Neural cell (in vitro differentiated cells): ENCODE measurements around the gene P2RY14.
"Not testable (repeated sequence)": the region's sequence is repeated elsewhere in the genome, so short reads cannot be mapped to it uniquely, and the experiment has no call there.

Experiments
- EP300 ChIP-seq: fragments of 450-650 bp; conservative IDR thresholded peaks from 2 replicates; pipeline ENCODE4 v1.6.1; 2014; ENCODE audit warnings: antibody characterized with exemption, mild to moderate bottlenecking, moderate library complexity; ENCODE audit not compliant: poor library complexity, severe bottlenecking
- EZH2 ChIP-seq: fragments of 200-600, 300-800 bp; shearing (Covaris generic), sonication (generic); IDR thresholded peaks from 2 replicates; pipeline ENCODE4 v1.6.1; 2014; ENCODE audit warnings: antibody characterized with exemption, low read length, borderline replicate concordance, mild to moderate bottlenecking; ENCODE audit not compliant: insufficient read depth, poor library complexity, severe bottlenecking
- MXI1 ChIP-seq: fragments of 450-650 bp; conservative IDR thresholded peaks from 2 replicates; pipeline ENCODE4 v1.6.1; 2014; ENCODE audit warnings: antibody characterized with exemption, mild to moderate bottlenecking; ENCODE audit not compliant: poor library complexity, severe bottlenecking
- POLR2AphosphoS5 ChIP-seq: IDR thresholded peaks from 2 replicates; pipeline ENCODE4 v1.6.1; 2012
- RAD21 ChIP-seq: fragments of 450-650 bp; conservative IDR thresholded peaks from 2 replicates; pipeline ENCODE4 v1.6.1; 2014; ENCODE audit warnings: antibody characterized with exemption, mild to moderate bottlenecking, moderate library complexity
- TAF1 ChIP-seq: IDR thresholded peaks from 2 replicates; pipeline ENCODE4 v1.6.1; 2012; ENCODE audit warnings: low read depth
- TF ChIP-seq, protein P1 (sequence below): fragments of 450-650 bp; IDR thresholded peaks from 2 replicates; pipeline ENCODE4 v1.5.1; 2014; ENCODE audit warnings: antibody characterized with exemption, mild to moderate bottlenecking, moderate library complexity; ENCODE audit not compliant: poor library complexity, severe bottlenecking
- TF ChIP-seq, protein P2 (sequence below): IDR thresholded peaks from 2 replicates; pipeline ENCODE4 v1.6.1; 2012; ENCODE audit warnings: borderline replicate concordance

DNA sequence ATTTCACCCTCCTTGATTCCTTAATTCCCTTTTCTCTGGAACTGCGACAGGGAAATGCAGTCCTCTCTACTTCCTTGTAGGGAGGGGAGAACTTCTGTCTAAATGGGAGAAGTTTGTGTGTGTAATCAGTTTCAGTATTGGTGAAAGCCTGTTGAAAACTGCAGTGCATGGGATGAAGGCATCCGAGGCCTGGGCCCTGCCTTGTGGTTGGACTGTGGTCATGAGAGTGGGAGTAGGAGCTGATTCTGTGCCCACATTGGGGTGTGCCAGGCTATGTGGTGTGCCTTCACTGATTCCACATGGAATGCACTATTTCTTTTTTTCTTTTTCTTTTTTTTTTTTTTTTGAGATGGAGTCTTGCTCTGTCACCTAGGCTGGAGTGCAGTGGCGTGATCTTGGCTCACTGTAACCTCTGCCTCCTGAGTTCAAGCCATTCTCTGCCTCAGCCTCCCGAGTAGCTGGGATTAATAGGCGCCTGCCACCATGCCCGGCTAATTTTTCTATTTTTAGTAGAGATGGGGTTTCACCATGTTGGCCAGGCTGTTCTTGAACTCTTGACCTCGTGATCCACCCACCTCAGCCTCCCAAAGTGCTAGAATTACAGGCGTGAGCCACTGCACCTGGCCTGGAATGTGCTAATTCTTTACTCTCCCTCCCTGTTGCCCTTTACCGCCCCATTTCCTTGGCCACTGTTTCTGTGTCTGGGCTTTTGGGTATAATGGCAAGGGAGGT, 108.2 kb downstream of the P2RY14 start:
- not testable (repeated sequence) for TF ChIP-seq MXI1, POLR2AphosphoS5, EZH2, TAF1, RAD21, EP300
- TF ChIP-seq, protein P1, sequence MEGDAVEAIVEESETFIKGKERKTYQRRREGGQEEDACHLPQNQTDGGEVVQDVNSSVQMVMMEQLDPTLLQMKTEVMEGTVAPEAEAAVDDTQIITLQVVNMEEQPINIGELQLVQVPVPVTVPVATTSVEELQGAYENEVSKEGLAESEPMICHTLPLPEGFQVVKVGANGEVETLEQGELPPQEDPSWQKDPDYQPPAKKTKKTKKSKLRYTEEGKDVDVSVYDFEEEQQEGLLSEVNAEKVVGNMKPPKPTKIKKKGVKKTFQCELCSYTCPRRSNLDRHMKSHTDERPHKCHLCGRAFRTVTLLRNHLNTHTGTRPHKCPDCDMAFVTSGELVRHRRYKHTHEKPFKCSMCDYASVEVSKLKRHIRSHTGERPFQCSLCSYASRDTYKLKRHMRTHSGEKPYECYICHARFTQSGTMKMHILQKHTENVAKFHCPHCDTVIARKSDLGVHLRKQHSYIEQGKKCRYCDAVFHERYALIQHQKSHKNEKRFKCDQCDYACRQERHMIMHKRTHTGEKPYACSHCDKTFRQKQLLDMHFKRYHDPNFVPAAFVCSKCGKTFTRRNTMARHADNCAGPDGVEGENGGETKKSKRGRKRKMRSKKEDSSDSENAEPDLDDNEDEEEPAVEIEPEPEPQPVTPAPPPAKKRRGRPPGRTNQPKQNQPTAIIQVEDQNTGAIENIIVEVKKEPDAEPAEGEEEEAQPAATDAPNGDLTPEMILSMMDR = not testable (repeated sequence)
- TF ChIP-seq, protein P2, sequence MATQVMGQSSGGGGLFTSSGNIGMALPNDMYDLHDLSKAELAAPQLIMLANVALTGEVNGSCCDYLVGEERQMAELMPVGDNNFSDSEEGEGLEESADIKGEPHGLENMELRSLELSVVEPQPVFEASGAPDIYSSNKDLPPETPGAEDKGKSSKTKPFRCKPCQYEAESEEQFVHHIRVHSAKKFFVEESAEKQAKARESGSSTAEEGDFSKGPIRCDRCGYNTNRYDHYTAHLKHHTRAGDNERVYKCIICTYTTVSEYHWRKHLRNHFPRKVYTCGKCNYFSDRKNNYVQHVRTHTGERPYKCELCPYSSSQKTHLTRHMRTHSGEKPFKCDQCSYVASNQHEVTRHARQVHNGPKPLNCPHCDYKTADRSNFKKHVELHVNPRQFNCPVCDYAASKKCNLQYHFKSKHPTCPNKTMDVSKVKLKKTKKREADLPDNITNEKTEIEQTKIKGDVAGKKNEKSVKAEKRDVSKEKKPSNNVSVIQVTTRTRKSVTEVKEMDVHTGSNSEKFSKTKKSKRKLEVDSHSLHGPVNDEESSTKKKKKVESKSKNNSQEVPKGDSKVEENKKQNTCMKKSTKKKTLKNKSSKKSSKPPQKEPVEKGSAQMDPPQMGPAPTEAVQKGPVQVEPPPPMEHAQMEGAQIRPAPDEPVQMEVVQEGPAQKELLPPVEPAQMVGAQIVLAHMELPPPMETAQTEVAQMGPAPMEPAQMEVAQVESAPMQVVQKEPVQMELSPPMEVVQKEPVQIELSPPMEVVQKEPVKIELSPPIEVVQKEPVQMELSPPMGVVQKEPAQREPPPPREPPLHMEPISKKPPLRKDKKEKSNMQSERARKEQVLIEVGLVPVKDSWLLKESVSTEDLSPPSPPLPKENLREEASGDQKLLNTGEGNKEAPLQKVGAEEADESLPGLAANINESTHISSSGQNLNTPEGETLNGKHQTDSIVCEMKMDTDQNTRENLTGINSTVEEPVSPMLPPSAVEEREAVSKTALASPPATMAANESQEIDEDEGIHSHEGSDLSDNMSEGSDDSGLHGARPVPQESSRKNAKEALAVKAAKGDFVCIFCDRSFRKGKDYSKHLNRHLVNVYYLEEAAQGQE = not testable (repeated sequence)
